ENCODE data around the gene PDK1. TPM values are rescaled to one million over a fixed set of nuclear protein-coding genes. Genes with fewer than 3 reads are reported as not detected.

PDK1 gene
- polyA plus RNA-seq, 3 donors = 5.4 to 10.3 (median 9.7) TPM

GRCh38 chr2:172596776-172597175 lies 40.9 kb downstream of the PDK1 start:
- H2AFZ ChIP-seq (ENCODE audit: insufficient read depth, low read depth, low read length, poor library complexity, severe bottlenecking) = no peak overlapping the region
- peaks cover 0 to 2% (median 0%) of the 10 kb centered on the region in 7 donors for H3K9me3 Mint-ChIP-seq
- H3K4me3 ChIP-seq (replicated peaks in 1 of 3; ENCODE audit: low read depth in 2 of 3, low read length in 3 of 3) = no peak overlapping the region
- peaks cover 36 to 75% of the 10 kb centered on the region in 2 donors for H3K36me3 ChIP-seq (replicated peaks in 1 of 2; ENCODE audit: control insufficient read depth in 1 of 2, insufficient read depth in 2 of 2, low read length in 2 of 2)
- no peak overlapping the region for H3K9ac ChIP-seq (ENCODE audit: insufficient read depth, low read length, poor library complexity, severe bottlenecking)
- no peak overlapping the region for H3K27ac Mint-ChIP-seq
- TF ChIP-seq CTCF (IDR thresholded peaks at IDR 0.05) = no peak
- 82% methylated on average over 4 of the region's 5 CpGs for WGBS (ENCODE audit: insufficient coverage)
- H3K79me2 ChIP-seq (ENCODE audit: insufficient read depth, low read length) = no peaks in the 10 kb centered on the region
- intact Hi-C loops (cut with micrococcal nuclease) = loop anchor here in 1 of 2 donors (10.0 kb wide), 2 partner anchors 108 to 252 kb away; no protein-coding TSS in a partner anchor
- no peak for DNase-seq
- H3K27ac ChIP-seq (ENCODE audit: low read depth in 1 of 2, low read length in 2 of 2) = no peak overlapping the region
- H3K4me1 ChIP-seq (ENCODE audit: control insufficient read depth in 1 of 2, insufficient read depth in 2 of 2, low read length in 2 of 2) = no peaks in the 10 kb centered on the region
- peaks cover 0 to 2% (median 2%) of the 10 kb centered on the region in 3 donors for H3K27me3 Mint-ChIP-seq (ENCODE audit: low read depth in 3 of 3)
- no peaks in the 10 kb centered on the region for H4K20me1 ChIP-seq (ENCODE audit: insufficient read depth, low read length)
- H3K4me1 Mint-ChIP-seq = no peaks in the 10 kb centered on the region
- H3K4me3 Mint-ChIP-seq = no peak overlapping the region
- no peak overlapping the region for H3K4me2 ChIP-seq (replicated peaks; ENCODE audit: extremely low read depth, low read length, poor library complexity, severe bottlenecking)
- H3K9me3 ChIP-seq (replicated peaks in 1 of 2; ENCODE audit: control insufficient read depth in 1 of 2, insufficient read depth in 1 of 2, low read length in 2 of 2) = no peaks in the 10 kb centered on the region
- no peaks in the 10 kb centered on the region for H3K27me3 ChIP-seq (ENCODE audit: control insufficient read depth in 2 of 2, insufficient read depth in 2 of 2, low read length in 2 of 2)
- H3K36me3 Mint-ChIP-seq = peaks cover 57 to 60% of the 10 kb centered on the region in 2 donors

GRCh38 chr2:172597176-172597842 lies 41.4 kb downstream of the PDK1 start:
- Histone ChIP-seq H3K27ac (ENCODE audit: low read depth in 1 of 2, low read length in 2 of 2) (no peak overlapping the region), H3K4me2 (replicated peaks; ENCODE audit: extremely low read depth, low read length, poor library complexity, severe bottlenecking) (no peak overlapping the region), H3K4me3 (replicated peaks in 1 of 3; ENCODE audit: low read depth in 2 of 3, low read length in 3 of 3) (no peak overlapping the region), H2AFZ (ENCODE audit: insufficient read depth, low read depth, low read length, poor library complexity, severe bottlenecking) (no peak overlapping the region), H3K9me3 (replicated peaks in 1 of 2; ENCODE audit: control insufficient read depth in 1 of 2, insufficient read depth in 1 of 2, low read length in 2 of 2) (no peaks in the 10 kb centered on the region), H3K9ac (ENCODE audit: insufficient read depth, low read length, poor library complexity, severe bottlenecking) (no peak overlapping the region), H4K20me1 (ENCODE audit: insufficient read depth, low read length) (no peaks in the 10 kb centered on the region), H3K4me1 (ENCODE audit: control insufficient read depth in 1 of 2, insufficient read depth in 2 of 2, low read length in 2 of 2) (no peaks in the 10 kb centered on the region), H3K79me2 (ENCODE audit: insufficient read depth, low read length) (no peaks in the 10 kb centered on the region), H3K36me3 (replicated peaks in 1 of 2; ENCODE audit: control insufficient read depth in 1 of 2, insufficient read depth in 2 of 2, low read length in 2 of 2) (peaks cover 36 to 80% of the 10 kb centered on the region in 2 donors), H3K27me3 (ENCODE audit: control insufficient read depth in 2 of 2, insufficient read depth in 2 of 2, low read length in 2 of 2) (no peaks in the 10 kb centered on the region)
- WGBS (ENCODE audit: insufficient coverage) = no CpG with 5 or more reads among the region's 3 CpGs
- H3K4me3 Mint-ChIP-seq = no peak overlapping the region
- no peaks in the 10 kb centered on the region for H3K4me1 Mint-ChIP-seq
- H3K27me3 Mint-ChIP-seq (ENCODE audit: low read depth in 3 of 3) = peaks cover 0 to 2% (median 1%) of the 10 kb centered on the region in 3 donors
- TF ChIP-seq CTCF (IDR thresholded peaks at IDR 0.05) = no peak
- peaks cover 58 to 62% of the 10 kb centered on the region in 2 donors for H3K36me3 Mint-ChIP-seq
- no peak overlapping the region for H3K27ac Mint-ChIP-seq
- no peak for DNase-seq
- intact Hi-C loops (cut with micrococcal nuclease) = loop anchor here in 1 of 2 donors (10.0 kb wide), 2 partner anchors 107 to 253 kb away; no protein-coding TSS in a partner anchor
- H3K9me3 Mint-ChIP-seq = peaks cover 0 to 2% (median 0%) of the 10 kb centered on the region in 7 donors

Measured in CD14-positive monocyte (primary cell).